ENCODE data around the gene COPZ1. TPM values are rescaled to one million over a fixed set of nuclear protein-coding genes. Genes with fewer than 3 reads are reported as not detected.
A peak's percentile ranks its signal among the peaks of the same experiment; 100 is the strongest.

The COPZ1 gene
- total RNA-seq, 1 donor from 2014 or later, result 116 TPM

GRCh38 chr12:54398995-54399793 lies 74.3 kb downstream of the COPZ1 start:
- intact Hi-C loops (cut with DNase I), result no loop called here
- ATAC-seq (ENCODE audit: poor library complexity) (peak; percentile 85), DNase-seq (peak; percentile 92)

- intact Hi-C loops (cut with DNase I), result loop anchor here (2.0 kb wide), 1 partner anchor 38 kb away; no protein-coding TSS in a partner anchor
- peak; percentile 22 for DNase-seq
- no peak for ATAC-seq (ENCODE audit: poor library complexity)
Observed at GRCh38 chr12:54401119-54401518, 76.2 kb downstream of the COPZ1 start.

Small RNA genes lying within 50 kb of the gene (microRNA-seq; reads per million reads assigned to microRNA genes)
- gene MIR148B, result 146 reads per million, percentile 57 among the genes with 10 or more reads in this experiment

Other genes starting within 250 kb of the COPZ1 start
- 16.5 TPM for gene SMUG1, start 136.1 kb upstream of the COPZ1 start, total RNA-seq
- 41.0 TPM for gene CBX5, start 45.0 kb upstream of the COPZ1 start, total RNA-seq
- 389 TPM for gene HNRNPA1, start 44.4 kb upstream of the COPZ1 start, total RNA-seq
- gene NFE2, start 24.1 kb upstream of the COPZ1 start, total RNA-seq, result 0.40 TPM
- gene GPR84, start 39.4 kb downstream of the COPZ1 start, total RNA-seq, result not detected
- gene ZNF385A, start 59.6 kb downstream of the COPZ1 start, total RNA-seq, result 10.7 TPM
- 51.6 TPM for gene ITGA5, start 94.1 kb downstream of the COPZ1 start, total RNA-seq
- gene GTSF1, start 148.5 kb downstream of the COPZ1 start, total RNA-seq, result not detected
- gene NCKAP1L, start 172.6 kb downstream of the COPZ1 start, total RNA-seq, result 7.4 TPM
- 2.4 TPM for gene PDE1B, start 224.5 kb downstream of the COPZ1 start, total RNA-seq

Measured in Right ventricle myocardium superior (tissue), 1 donor.